Fibroblast of mammary gland (primary cell): ENCODE measurements around the gene WDPCP.

ENCODE experiments used
- DNase-seq: peaks from one replicate; pipeline ENCODE4 v3.0.0-alpha.2; 2010; ENCODE audit warnings: low read depth
- H3K4me3 ChIP-seq: 2 replicates; pipeline ENCODE4 v1.5.1; 2011; ENCODE audit warnings: low read depth, mild to moderate bottlenecking, low read length, moderate library complexity; ENCODE audit not compliant: control insufficient read depth
- TF ChIP-seq, protein P1 (sequence below): conservative IDR thresholded peaks from 2 replicates; pipeline ENCODE4 v1.5.1; 2011; ENCODE audit warnings: low read depth, low read length, inconsistent platforms; ENCODE audit not compliant: control insufficient read depth, insufficient read depth

The WDPCP gene

GRCh38 chr2:63604666-63605065, 16.4 kb upstream of the WDPCP start:
- no peak overlapping the region for H3K4me3 ChIP-seq
- DNase-seq: no peak
- TF ChIP-seq, protein P1, sequence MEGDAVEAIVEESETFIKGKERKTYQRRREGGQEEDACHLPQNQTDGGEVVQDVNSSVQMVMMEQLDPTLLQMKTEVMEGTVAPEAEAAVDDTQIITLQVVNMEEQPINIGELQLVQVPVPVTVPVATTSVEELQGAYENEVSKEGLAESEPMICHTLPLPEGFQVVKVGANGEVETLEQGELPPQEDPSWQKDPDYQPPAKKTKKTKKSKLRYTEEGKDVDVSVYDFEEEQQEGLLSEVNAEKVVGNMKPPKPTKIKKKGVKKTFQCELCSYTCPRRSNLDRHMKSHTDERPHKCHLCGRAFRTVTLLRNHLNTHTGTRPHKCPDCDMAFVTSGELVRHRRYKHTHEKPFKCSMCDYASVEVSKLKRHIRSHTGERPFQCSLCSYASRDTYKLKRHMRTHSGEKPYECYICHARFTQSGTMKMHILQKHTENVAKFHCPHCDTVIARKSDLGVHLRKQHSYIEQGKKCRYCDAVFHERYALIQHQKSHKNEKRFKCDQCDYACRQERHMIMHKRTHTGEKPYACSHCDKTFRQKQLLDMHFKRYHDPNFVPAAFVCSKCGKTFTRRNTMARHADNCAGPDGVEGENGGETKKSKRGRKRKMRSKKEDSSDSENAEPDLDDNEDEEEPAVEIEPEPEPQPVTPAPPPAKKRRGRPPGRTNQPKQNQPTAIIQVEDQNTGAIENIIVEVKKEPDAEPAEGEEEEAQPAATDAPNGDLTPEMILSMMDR: no peak

- TF ChIP-seq, protein P1: no peak
- DNase-seq: no peak
- no peak overlapping the region for H3K4me3 ChIP-seq
Observed at GRCh38 chr2:63600881-63601460, 12.7 kb upstream of the WDPCP start.

DNA sequence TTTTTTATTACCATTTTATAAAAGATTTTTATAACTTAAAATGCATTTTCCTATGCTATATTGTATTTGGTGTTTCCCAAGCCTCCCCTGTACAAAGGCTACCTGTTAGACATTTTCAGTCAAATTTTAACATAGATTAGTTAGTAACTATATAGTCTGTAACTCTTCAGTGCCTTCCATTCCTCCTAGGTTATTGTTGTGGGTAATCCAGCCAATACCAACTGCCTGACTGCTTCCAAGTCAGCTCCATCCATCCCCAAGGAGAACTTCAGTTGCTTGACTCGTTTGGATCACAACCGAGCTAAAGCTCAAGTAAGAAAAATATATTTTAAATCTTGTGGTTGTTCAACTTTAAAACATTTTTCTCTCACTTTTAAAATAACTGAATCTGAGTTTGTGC, 10.7 kb upstream of the WDPCP start:
- DNase-seq: no peak
- TF ChIP-seq, protein P1: no peak
- no peak overlapping the region for H3K4me3 ChIP-seq

DNA sequence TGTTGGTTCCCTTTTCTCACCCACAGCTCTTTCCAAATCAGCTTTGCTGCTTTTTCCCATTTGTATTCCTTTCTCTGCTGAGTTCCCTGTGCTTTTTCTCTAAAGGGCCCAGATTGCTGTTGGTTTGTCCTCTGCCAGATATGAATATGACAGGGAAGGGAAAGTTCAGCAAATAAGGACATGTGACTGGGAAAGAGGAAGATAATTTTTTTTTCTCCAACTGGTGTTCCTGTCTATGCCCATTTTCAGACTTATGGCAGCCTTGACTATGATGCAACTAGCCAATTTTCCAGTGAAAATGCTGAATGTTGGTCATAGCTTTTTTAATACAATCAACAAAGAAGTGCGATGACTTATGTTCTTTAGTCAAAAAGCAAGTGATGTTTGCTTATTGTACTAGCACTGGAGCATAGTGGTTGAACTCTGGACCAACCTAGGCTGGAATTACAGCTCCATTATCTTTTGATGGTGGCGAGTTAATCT, 8.2 kb upstream of the WDPCP start:
- no peak overlapping the region for H3K4me3 ChIP-seq
- TF ChIP-seq, protein P1: no peak
- DNase-seq: no peak

- H3K4me3 ChIP-seq: no peak overlapping the region
- TF ChIP-seq, protein P1: no peak
- no peak for DNase-seq
Observed at GRCh38 chr2:63594660-63595059, 6.4 kb upstream of the WDPCP start.

DNA sequence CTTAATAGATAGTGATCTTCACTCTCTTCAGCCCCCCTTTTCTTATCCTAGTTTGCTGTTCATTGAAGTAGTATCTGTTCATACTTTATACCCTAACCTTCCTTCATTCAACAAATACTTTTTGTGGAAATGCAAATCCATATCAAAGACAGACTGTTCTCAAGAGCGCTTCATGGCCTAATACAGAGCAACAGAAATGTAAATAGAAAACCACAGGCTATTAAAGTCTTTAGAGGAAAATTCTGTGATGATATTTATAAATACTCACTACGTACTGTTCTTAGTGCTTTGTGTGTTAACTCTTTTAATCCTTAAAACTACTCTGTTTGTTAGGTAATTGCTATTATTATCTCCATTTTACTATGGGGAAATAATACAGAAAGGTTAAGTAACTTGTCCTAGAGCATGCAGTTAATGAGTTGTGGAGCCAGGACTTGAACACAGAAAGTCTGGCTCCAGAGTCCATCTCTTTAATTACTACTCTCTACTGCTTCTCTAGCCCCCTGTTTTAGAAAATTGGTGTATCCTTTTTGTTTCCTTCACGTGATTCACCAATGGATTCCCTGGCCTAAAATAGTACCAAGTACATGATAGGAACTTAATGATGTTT, 3.4 kb upstream of the WDPCP start:
- H3K4me3 ChIP-seq: no peak overlapping the region
- TF ChIP-seq, protein P1: no peak
- no peak for DNase-seq
